TTC549 (cell line): ENCODE results near the gene SCG2.
A peak's percentile ranks its signal among the peaks of the same experiment; 100 is the strongest.

Experiments
- FAIRE-seq: peaks from 2 replicates; lab custom pipeline; 2012; peaks lifted over from hg19 to GRCh38; lab: Jason Lieb, UNC

Gene SCG2, protein sequence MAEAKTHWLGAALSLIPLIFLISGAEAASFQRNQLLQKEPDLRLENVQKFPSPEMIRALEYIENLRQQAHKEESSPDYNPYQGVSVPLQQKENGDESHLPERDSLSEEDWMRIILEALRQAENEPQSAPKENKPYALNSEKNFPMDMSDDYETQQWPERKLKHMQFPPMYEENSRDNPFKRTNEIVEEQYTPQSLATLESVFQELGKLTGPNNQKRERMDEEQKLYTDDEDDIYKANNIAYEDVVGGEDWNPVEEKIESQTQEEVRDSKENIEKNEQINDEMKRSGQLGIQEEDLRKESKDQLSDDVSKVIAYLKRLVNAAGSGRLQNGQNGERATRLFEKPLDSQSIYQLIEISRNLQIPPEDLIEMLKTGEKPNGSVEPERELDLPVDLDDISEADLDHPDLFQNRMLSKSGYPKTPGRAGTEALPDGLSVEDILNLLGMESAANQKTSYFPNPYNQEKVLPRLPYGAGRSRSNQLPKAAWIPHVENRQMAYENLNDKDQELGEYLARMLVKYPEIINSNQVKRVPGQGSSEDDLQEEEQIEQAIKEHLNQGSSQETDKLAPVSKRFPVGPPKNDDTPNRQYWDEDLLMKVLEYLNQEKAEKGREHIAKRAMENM

DNA sequence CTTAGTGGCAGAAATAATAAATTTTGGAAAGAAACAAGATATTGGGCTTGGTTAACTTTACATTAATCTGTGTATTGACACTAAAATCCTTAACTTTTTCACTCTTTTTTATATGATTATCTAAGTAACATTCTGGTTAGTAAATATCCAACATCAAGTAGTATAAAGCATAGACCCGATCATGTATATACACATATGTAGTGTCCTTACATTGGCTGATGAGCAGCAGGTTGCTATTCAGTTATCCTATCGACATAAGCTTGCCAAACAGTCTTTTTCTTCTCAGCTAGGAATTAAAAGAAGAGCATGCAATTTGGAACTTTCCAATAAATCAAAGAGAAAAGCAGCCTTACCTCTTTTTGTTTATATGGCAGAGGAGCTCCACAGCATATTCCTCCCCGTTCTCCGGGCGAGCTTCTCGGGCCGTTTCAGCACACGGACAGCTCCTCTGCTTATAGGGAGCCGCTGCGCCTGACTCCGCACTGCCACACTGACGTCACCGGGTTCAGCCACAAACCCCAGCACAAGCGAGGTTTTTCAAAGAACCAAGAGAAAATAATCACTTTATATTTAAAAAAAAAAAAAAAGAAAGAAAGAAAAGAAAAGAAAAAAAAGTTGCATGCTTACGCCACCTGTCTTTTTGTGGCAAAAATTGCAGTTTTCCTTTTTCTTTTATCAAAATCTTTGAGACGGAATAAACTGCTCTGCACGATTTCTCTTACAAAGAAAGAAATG, at the start of gene SCG2:
Gene SCG2 (minus strand): TSS at position 430 of the 735 bp plus-strand sequence. CDS start 3,079 bp downstream, outside the sequence.
- peak; percentile 43 for FAIRE-seq

- no peak for FAIRE-seq
These were observed 47.7 kb upstream of the SCG2 start for GRCh38 chr2:223649554-223650533.

DNA sequence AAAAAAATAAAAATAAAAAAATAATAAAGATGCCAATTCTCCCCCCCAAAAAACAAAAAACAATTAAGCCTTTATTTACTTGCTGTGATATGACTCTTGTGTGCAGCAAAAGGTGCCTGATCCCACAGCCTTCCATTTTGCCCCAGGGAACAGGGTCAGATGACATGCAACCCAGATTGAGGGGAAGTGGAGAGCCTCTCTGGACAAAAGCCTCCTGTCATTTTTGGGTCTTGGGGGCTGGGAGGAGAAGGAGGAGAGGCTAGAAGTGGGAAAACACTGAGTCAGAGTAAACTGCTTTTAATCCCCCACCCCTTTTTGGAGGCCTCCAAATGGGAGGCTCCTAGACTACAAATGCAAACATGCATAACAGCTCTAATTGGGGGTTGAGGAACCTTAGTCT, 46.6 kb upstream of the SCG2 start:
- no peak for FAIRE-seq

GRCh38 chr2:223647258-223647952, 45.2 kb upstream of the SCG2 start:
- FAIRE-seq, result no peak

DNA sequence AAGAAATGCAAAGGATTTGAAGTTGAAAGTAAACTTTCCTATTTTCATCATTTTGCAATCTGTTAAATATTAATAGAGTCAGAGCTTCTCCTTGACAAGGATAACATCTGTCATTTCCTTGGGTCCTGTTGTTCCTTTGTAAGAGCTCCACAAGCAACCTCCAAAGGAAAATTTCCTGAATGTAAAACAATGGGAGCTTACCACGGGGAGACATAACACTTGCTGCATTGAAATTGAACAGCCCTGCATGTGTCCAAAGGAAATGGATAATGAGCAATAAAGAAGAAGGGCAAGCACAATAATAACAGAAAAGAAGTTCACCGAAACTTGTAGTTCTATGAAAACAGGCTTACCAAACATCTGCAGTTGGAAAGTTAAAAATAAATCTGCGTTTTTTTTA, 42.0 kb upstream of the SCG2 start:
- FAIRE-seq, result no peak

DNA sequence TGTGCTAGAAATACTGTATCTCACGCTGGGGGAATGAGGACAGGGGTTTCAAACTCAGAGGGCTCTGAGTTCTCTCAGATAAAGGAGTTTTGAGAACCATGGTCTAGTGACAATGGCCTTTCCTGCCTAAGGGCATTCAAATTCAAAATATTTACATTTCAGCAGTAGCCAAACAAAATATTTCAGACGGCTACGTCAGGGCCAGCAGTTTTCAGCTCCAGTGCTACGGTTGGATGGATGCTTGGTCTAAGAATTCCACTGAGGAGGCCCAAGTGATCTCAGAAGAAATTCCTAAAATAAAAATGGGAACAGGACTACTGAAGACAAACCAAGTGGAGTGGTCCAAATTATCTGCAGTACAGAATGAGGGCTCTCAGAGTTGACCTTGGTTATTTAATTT, 41.1 kb upstream of the SCG2 start:
- FAIRE-seq, result no peak

DNA sequence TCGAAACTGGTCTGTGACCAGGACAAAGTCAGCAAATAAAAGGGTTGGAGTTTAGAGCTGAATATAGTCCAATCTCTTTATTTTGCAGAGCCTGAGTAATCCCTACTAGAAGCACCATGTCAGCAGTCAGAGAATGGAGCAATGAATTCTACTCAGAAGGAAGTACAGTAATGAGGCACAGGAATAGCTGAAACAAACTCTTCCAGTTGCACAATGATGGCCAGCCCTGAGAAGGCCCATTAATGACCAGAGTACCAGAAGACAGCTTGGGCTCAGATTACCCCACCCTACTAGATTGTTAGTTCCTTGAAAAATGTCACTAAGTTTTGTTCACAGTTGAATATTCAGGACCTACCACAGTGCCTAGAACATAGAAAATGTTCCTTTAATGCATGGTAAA, 40.3 kb upstream of the SCG2 start:
- FAIRE-seq, result no peak

GRCh38 chr2:223641082-223641481, 38.9 kb upstream of the SCG2 start:
- no peak for FAIRE-seq

GRCh38 chr2:223635080-223635479, 32.9 kb upstream of the SCG2 start:
- FAIRE-seq, result no peak

GRCh38 chr2:223634238-223634637, 32.1 kb upstream of the SCG2 start:
- no peak for FAIRE-seq

GRCh38 chr2:223633656-223634055, 31.5 kb upstream of the SCG2 start:
- no peak for FAIRE-seq

GRCh38 chr2:223632826-223633225, 30.7 kb upstream of the SCG2 start:
- FAIRE-seq, result no peak

DNA sequence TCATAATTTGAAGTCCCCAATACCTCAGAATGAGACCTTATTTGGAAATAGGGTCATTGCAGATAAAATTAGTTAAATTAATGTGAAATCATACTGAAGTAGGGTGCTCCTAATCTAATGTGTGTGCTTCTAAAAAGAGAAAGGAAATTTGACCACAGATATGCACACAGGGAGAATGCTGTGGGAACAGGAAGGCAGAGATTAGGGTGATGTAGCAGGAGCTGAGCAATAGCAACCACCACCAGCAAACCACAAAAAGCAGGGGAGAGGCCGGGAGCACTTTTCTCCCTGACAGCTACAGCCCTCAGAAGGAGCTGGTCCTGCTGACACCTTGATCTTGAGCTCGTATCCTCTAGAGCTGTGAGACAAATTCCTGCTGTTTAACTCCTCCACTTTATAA, 24.6 kb upstream of the SCG2 start:
- FAIRE-seq, result no peak

GRCh38 chr2:223625652-223626051, 23.5 kb upstream of the SCG2 start:
- FAIRE-seq, result no peak

DNA sequence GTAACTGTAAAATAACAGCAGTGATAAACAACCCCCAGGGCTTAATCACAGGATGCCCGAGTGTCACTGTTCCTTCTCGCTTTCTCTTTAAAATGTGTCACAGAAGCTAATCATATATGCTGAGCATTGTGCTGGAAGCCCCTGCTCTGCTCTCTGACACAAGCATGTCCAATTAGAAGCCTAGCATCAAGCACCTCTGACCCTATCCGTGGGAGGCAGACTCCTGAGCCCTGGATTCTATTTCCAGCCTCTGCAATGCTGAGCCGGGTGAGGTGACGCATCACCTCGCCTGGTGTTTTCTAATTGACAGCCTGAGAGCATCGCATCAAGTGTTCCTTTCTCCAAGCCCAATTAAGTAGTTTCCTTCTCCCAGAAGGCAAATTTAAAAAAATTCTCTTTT, 19.7 kb upstream of the SCG2 start:
- FAIRE-seq, result no peak

DNA sequence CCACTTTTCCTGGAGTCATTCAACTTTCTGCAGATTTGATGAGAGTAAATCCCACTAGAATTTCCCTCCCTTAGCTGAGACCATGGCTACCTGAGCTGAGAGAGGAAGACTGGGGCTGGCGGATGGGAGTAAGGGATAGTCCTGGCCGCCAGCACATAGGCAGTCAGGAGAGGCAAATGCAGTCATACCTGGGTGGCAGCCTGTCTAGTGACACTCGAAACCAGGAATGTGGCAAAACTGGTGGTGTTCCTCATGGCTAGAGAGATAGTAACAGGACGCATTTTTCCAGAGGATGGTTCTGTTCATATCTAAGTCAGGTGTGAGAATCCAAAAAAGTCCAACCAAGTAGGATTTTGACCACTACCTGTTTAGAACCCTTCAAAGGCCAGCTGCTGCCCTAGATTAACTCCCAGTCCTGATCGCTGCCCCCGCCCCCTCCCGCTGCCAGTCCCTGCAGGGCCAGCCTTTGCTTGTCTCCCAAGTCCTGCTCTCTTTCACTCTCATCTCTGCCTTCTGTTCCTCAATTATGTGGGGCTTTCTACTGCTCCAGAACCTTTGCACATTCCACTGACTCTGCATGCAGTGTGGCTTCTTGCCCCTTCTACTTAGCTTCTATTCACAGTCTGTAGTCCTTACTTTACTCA, 17.4 kb upstream of the SCG2 start:
- no peak for FAIRE-seq

DNA sequence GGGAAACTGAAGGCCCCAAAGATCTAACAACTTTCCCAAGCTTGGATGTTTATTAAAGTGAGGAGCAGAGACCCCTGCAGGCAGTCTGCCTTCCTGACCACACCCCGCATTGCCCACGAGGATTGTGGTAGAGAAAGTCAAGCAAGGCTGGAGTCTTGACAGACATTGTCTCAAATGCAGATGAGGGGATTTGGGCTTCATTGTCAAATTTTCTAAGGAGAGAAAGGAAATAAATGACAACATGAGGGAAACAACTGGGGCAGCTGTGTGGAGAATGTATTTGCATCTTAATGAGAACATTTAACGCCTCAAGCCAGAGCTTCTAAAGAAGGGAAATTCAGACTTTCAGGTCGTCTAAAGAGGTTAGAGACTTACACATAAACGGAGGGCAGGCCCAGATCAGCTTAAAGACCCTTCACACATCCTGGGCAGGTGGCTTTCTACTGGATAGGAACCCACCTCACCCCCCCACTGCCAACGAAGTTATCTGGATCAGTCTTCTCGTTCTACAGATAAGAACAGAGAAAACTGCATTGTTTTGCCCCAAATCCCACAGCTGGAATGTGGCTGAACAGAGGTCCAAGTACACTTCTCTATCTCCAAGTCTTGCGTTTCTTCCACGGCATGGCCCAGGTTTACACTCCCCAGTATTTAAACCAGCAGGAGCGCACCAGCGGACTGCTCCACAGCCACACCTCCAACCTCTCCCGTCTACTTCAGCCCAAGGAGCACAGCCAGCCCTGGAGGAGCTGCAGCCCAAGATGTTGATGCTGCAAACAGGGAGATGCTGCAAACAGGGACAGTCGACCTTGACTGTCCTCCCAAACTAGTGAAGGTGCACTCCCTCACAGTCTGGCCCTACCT, 16.2 kb upstream of the SCG2 start:
- no peak for FAIRE-seq

DNA sequence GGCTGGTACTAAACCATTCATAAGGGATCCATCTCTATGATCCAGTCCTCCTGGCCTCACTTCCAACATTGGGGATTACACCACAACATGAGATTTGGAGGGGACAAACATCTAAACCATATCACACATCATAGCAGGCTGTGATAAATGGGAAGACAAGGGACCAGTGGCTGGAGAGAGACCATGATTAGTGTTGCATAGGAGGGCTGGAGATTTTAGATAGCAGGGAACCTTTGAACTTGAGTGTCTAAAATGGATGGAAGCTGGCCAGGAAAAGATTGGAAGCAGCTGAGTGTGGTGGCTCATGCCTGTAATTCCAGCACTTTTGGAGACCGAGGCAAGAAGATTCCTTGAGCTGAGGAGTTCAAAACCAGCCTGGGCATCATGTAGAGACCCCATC, 12.4 kb upstream of the SCG2 start:
- no peak for FAIRE-seq

- no peak for FAIRE-seq
These were observed 11.1 kb upstream of the SCG2 start for GRCh38 chr2:223613017-223613950.
